ENCODE measurements around the gene ATP10A.
"Not testable (repeated sequence)": the region's sequence is repeated elsewhere in the genome, so short reads cannot be mapped to it uniquely, and the experiment has no call there.

Gene ATP10A

GRCh38 chr15:25858952-25859760, 4.0 kb downstream of the ATP10A start (continued):
- no peak for TF ChIP-seq CSRNP3 (CRISPR knock-in tag; IDR thresholded peaks at IDR 0.05)

GRCh38 chr15:25856059-25856458, 7.1 kb downstream of the ATP10A start:
- ATAC-seq = not testable (repeated sequence)

- ATAC-seq = no peak
- TF ChIP-seq PATZ1 (CRISPR knock-in tag; IDR thresholded peaks at IDR 0.05; ENCODE audit: borderline replicate concordance) (no peak), CREB5 (CRISPR knock-in tag; IDR thresholded peaks at IDR 0.05; ENCODE audit: low read depth) (no peak), ISL1 (CRISPR knock-in tag; IDR thresholded peaks at IDR 0.05) (no peak), ZNF8 (CRISPR knock-in tag; IDR thresholded peaks at IDR 0.05) (no peak), ZC3H10 (CRISPR knock-in tag; IDR thresholded peaks at IDR 0.05) (no peak), OSR1 (CRISPR knock-in tag; IDR thresholded peaks at IDR 0.05) (no peak), ZNF565 (CRISPR knock-in tag; conservative IDR thresholded peaks at IDR 0.05; ENCODE audit: low read depth) (no peak), ZFP3 (CRISPR knock-in tag; IDR thresholded peaks at IDR 0.05) (no peak), RARB (CRISPR knock-in tag; IDR thresholded peaks at IDR 0.05) (no peak), ZFP30 (CRISPR knock-in tag; IDR thresholded peaks at IDR 0.05) (no peak), PPARA (CRISPR knock-in tag; IDR thresholded peaks at IDR 0.05; ENCODE audit: borderline replicate concordance) (no peak), ZNF70 (CRISPR knock-in tag; IDR thresholded peaks at IDR 0.05) (no peak), CSRNP3 (CRISPR knock-in tag; IDR thresholded peaks at IDR 0.05) (no peak)
Observed at GRCh38 chr15:25852661-25853524, 10.2 kb downstream of the ATP10A start.

GRCh38 chr15:25852027-25852426, 11.1 kb downstream of the ATP10A start:
- no peak for TF ChIP-seq ZNF8 (CRISPR knock-in tag; IDR thresholded peaks at IDR 0.05)
- no peak for TF ChIP-seq CSDC2 (CRISPR knock-in tag; IDR thresholded peaks at IDR 0.05)
- no peak for TF ChIP-seq ZFP30 (CRISPR knock-in tag; IDR thresholded peaks at IDR 0.05)
- no peak for TF ChIP-seq ESRRG (CRISPR knock-in tag; IDR thresholded peaks at IDR 0.05)
- TF ChIP-seq RARB (CRISPR knock-in tag; IDR thresholded peaks at IDR 0.05) = no peak
- no peak for TF ChIP-seq ZFP3 (CRISPR knock-in tag; IDR thresholded peaks at IDR 0.05)
- TF ChIP-seq BACH2 (CRISPR knock-in tag; IDR thresholded peaks at IDR 0.05; ENCODE audit: borderline replicate concordance) = no peak
- TF ChIP-seq ZNF565 (CRISPR knock-in tag; conservative IDR thresholded peaks at IDR 0.05; ENCODE audit: low read depth) = no peak
- no peak for TF ChIP-seq TCF4 (CRISPR knock-in tag; IDR thresholded peaks at IDR 0.05; ENCODE audit: borderline replicate concordance)
- no peak for TF ChIP-seq GLIS3 (CRISPR knock-in tag; IDR thresholded peaks at IDR 0.05)
- no peak for ATAC-seq
